Natural killer cell (primary cell): ENCODE data around the gene KSR2. TPM values are rescaled to one million over a fixed set of nuclear protein-coding genes. Genes with fewer than 3 reads are reported as not detected.

Source experiments
- ATAC-seq, 3 donors: fragments of 150-1000 bp in 2 of 3; fragments of 200-7000 bp in 1 of 3; cut with Tn5 transposase; 1 replicate in 1 of 3; 2 replicates in 2 of 3; pipeline ENCODE4 v1.10.0; 2021; ENCODE audit warnings: mild to moderate bottlenecking in 2 of 3, moderate library complexity in 2 of 3
- DNase-seq, 2 donors: peaks; one replicate each; pipeline versions ENCODE4 v3.0.0 to v3.0.0-alpha.2; 2013 to 2021; ENCODE audit warnings: mixed read lengths in 1 of 2
- H3K27ac ChIP-seq: one replicate; pipeline ENCODE4 v1.5.1; 2013; ENCODE audit warnings: mild to moderate bottlenecking, low read length
- H3K27me3 ChIP-seq: one replicate; pipeline ENCODE4 v1.6.1; 2013; ENCODE audit warnings: low read length; ENCODE audit not compliant: control insufficient read depth, insufficient read depth
- H3K36me3 ChIP-seq: one replicate; pipeline ENCODE4 v1.6.1; 2013; ENCODE audit warnings: low read length; ENCODE audit not compliant: control insufficient read depth, insufficient read depth
- H3K4me1 ChIP-seq: one replicate; pipeline ENCODE4 v1.6.1; 2013; ENCODE audit warnings: low read length; ENCODE audit not compliant: control insufficient read depth, insufficient read depth
- H3K4me3 ChIP-seq: one replicate; pipeline ENCODE4 v1.5.1; 2013; ENCODE audit warnings: low read length
- H3K9me3 ChIP-seq: one replicate; pipeline ENCODE4 v1.6.1; 2013; ENCODE audit warnings: low read length; ENCODE audit not compliant: control insufficient read depth, insufficient read depth
- H3K27ac Mint-ChIP-seq, 2 donors: one replicate each; pipeline ENCODE4 v1.8.0; 2022; ENCODE audit warnings: mild to moderate bottlenecking in 2 of 2, mixed read lengths in 2 of 2, moderate library complexity in 1 of 2
- H3K27me3 Mint-ChIP-seq, 2 donors: one replicate each; pipeline ENCODE4 v1.8.0; 2022; ENCODE audit warnings: low read depth in 2 of 2, mixed read lengths in 2 of 2
- H3K36me3 Mint-ChIP-seq: one replicate; pipeline ENCODE4 v1.8.0; 2022; ENCODE audit warnings: mixed read lengths
- H3K4me1 Mint-ChIP-seq, 2 donors: one replicate each; pipeline ENCODE4 v1.8.0; 2022; ENCODE audit warnings: mixed read lengths in 2 of 2
- H3K4me3 Mint-ChIP-seq: one replicate; pipeline ENCODE4 v1.8.0; 2022; ENCODE audit warnings: mild to moderate bottlenecking, moderate library complexity, mixed read lengths
- H3K9me3 Mint-ChIP-seq, 2 donors: one replicate each; pipeline ENCODE4 v1.8.0; 2022; ENCODE audit warnings: mixed read lengths in 2 of 2
- WGBS: methylation state at CpG from one replicate; pipeline ENCODE4 v1.1.7; 2013; ENCODE audit warnings: missing lambda C conversion rate; ENCODE audit not compliant: insufficient coverage; 5-methylcytosine and 5-hydroxymethylcytosine counted together
- intact Hi-C: fragments of 100-400 bp; cut with micrococcal nuclease; formaldehyde crosslinking; loops from one replicate; pipeline ENCODE4 v1.14.2; 2022
- total RNA-seq, 4 donors: library from RNA; stranded (reverse); fragments of 120-200 nt in 1 of 4; gene quantifications; one replicate each; pipeline versions ENCODE4 v1.2.3 to v1.2.4, GENCODE V29; 2013 to 2022
- TF ChIP-seq, protein P1 (sequence below): fragments of 200-600 bp; IDR thresholded peaks from one replicate; pipeline ENCODE4 v1.8.0; 2022; ENCODE audit warnings: antibody characterized with exemption

Gene KSR2
- total RNA-seq, 3 donors from 2014 or later (not counting 1 experiment from before 2014, with no cell fraction given), result not detected

DNA sequence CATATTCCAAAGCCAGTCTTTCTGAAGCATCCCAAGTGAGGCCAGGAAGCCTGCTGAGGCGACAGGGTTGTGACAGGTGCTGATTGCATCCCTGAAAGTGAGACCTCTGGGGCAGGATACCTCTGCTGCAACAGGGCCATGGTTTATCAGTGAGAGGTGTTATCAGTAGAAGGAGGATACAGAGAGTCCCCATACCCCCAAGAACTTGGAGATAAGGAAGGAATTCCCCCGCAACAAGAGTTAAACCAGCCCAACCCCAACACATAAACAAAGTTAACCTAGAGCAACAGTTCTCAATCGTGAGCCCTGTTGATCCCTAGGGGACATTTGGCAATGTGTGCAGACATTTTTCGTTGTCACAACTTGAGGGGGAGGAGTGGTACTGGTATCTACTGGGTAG lies 374.3 kb downstream of the KSR2 start:
- Histone ChIP-seq H3K4me1 (no peaks in the 10 kb centered on the region), H3K9me3 (no peaks in the 10 kb centered on the region), H3K27ac (no peak overlapping the region), H3K36me3 (no peaks in the 10 kb centered on the region), H3K4me3 (no peak overlapping the region), H3K27me3 (no peaks in the 10 kb centered on the region)
- intact Hi-C loops, result no loop called here
- H3K36me3 Mint-ChIP-seq, result no peaks in the 10 kb centered on the region
- H3K27me3 Mint-ChIP-seq, result peaks cover 3 to 11% of the 10 kb centered on the region in 2 donors
- ATAC-seq, result no peak
- DNase-seq, result no peak
- H3K9me3 Mint-ChIP-seq, result no peaks in the 10 kb centered on the region
- no peak overlapping the region for H3K27ac Mint-ChIP-seq
- 28% methylated on average over 3 of the region's 4 CpGs for WGBS
- TF ChIP-seq, protein P1, sequence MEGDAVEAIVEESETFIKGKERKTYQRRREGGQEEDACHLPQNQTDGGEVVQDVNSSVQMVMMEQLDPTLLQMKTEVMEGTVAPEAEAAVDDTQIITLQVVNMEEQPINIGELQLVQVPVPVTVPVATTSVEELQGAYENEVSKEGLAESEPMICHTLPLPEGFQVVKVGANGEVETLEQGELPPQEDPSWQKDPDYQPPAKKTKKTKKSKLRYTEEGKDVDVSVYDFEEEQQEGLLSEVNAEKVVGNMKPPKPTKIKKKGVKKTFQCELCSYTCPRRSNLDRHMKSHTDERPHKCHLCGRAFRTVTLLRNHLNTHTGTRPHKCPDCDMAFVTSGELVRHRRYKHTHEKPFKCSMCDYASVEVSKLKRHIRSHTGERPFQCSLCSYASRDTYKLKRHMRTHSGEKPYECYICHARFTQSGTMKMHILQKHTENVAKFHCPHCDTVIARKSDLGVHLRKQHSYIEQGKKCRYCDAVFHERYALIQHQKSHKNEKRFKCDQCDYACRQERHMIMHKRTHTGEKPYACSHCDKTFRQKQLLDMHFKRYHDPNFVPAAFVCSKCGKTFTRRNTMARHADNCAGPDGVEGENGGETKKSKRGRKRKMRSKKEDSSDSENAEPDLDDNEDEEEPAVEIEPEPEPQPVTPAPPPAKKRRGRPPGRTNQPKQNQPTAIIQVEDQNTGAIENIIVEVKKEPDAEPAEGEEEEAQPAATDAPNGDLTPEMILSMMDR, result no peak
- H3K4me1 Mint-ChIP-seq, result no peaks in the 10 kb centered on the region
- H3K4me3 Mint-ChIP-seq, result no peak overlapping the region

DNA sequence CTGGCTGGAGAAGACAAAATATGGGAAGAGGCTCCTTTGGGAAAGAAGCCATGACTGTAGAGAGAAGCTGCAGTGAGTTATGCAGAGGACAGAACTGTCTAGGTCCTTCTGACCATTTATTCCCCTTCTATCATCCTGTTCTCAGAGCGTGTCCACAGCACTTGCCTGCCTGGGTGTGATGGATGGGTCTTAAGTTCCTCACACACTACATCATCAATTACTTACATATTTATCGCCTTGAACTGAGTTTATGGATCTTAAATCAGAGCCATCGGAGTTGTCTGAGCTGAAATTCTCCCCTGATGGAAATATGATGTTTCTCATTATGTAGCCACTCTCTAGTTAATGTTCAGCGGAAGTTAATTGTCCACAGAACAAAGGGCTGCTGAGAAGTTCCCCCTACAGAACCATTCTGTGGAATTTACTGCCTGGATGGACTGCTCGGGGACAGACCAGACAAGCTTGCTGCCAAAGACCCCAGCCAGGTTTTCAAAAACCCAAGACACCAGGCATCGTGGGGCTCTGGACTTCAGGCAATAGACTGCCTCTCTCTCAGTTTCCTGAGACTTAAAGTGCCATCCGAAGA lies 374.9 kb downstream of the KSR2 start:
- H3K4me1 Mint-ChIP-seq, result no peaks in the 10 kb centered on the region
- WGBS, result 68% methylated on average over 6 of the region's 7 CpGs
- intact Hi-C loops, result no loop called here
- peaks cover 3 to 11% of the 10 kb centered on the region in 2 donors for H3K27me3 Mint-ChIP-seq
- ATAC-seq (no peak), DNase-seq (no peak)
- H3K36me3 Mint-ChIP-seq, result no peaks in the 10 kb centered on the region
- Histone ChIP-seq H3K27ac (no peak overlapping the region), H3K9me3 (no peaks in the 10 kb centered on the region), H3K4me3 (no peak overlapping the region), H3K27me3 (no peaks in the 10 kb centered on the region), H3K4me1 (no peaks in the 10 kb centered on the region), H3K36me3 (no peaks in the 10 kb centered on the region)
- no peaks in the 10 kb centered on the region for H3K9me3 Mint-ChIP-seq
- TF ChIP-seq, protein P1, result no peak
- no peak overlapping the region for H3K27ac Mint-ChIP-seq
- no peak overlapping the region for H3K4me3 Mint-ChIP-seq

DNA sequence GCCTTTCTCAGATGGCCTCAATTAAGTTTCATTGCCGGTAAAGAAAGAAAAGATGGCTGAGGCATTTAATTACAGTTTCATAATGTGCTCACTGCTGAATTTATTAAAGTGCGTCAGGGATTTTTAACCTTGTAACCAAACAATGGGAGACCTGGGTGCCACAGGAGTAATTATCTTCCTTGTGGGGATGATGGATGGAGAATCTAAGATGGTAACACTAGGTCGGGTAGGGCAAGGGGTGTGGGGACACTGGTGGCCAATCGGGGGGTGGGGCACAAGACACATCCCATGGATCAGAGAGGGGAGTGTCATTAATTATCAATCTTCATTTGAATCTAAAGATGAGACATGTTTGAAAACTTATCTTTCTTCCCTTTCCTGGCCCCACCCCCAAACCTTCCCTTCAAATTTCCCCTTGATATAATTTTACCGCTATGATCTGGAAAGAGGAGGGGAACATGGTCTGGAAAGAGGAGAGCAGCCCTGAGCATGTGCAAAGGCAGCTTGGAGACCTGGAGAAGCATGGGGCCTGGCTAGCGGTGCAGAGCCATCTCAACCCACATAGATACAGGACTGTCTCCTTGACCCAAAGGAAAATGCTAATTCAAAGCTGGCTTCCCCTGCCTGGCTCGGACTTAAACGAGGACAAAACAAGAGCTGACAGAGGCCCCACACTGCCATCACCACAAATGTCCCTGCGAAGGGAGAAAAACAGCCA lies 376.0 kb downstream of the KSR2 start:
- TF ChIP-seq, protein P1, result no peak
- Histone ChIP-seq H3K27me3 (no peaks in the 10 kb centered on the region), H3K9me3 (no peaks in the 10 kb centered on the region), H3K4me1 (no peaks in the 10 kb centered on the region), H3K4me3 (no peak overlapping the region), H3K27ac (no peak overlapping the region), H3K36me3 (no peaks in the 10 kb centered on the region)
- peaks cover 3 to 11% of the 10 kb centered on the region in 2 donors for H3K27me3 Mint-ChIP-seq
- ATAC-seq, result no peak
- no peak overlapping the region for H3K4me3 Mint-ChIP-seq
- H3K27ac Mint-ChIP-seq, result no peak overlapping the region
- WGBS, result 64% methylated on average over 8 of the region's 9 CpGs
- DNase-seq, result no peak
- no peaks in the 10 kb centered on the region for H3K4me1 Mint-ChIP-seq
- H3K36me3 Mint-ChIP-seq, result no peaks in the 10 kb centered on the region
- intact Hi-C loops, result no loop called here
- no peaks in the 10 kb centered on the region for H3K9me3 Mint-ChIP-seq
